ENCODE results near the gene ZFAND6.
"Not testable (repeated sequence)": the region's sequence is repeated elsewhere in the genome, so short reads cannot be mapped to it uniquely, and the experiment has no call there.

The ZFAND6 gene

DNA sequence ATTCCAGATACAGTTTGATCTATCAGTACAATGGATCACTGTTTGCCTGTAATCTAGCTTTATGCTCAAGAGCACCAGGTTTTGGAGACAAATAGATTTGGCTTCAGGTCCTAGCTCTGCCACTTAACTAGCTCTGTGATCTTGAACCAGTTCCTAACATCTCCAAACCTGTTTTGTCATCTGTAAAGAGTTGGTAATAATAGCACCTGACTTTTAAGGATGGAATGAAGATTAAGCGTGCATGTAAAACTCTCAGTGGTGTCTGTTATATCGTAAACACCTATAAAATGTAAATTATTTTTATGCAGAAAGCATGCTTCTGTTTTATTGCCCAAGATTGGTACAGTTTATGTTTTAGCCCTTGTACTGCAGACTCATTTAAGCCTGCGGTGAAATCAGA, 36.5 kb downstream of the ZFAND6 start:
- in situ Hi-C loops (cut with HindIII; ENCODE audit: low sequenced_read_pairs): no loop called here

DNA sequence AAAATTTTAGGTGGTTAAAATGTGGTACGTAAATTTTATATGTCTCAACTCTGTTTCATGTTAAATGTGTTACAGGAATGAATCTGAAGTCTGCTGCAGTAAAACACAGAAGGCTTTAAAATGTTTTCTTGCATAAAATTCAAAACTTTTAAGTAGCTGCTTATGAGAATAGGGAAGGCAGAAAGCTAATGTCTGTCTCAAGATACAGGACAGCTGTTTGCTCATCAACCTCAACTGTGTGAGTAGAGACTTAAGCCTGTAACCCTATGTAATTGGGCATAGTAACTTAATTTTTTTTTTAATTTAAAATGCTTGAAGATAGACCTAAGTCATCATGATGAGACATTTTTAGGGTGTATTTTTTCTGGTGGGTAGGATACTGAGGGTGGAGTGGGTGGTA, 38.9 kb downstream of the ZFAND6 start:
- in situ Hi-C loops (cut with HindIII; ENCODE audit: low sequenced_read_pairs): no loop called here

DNA sequence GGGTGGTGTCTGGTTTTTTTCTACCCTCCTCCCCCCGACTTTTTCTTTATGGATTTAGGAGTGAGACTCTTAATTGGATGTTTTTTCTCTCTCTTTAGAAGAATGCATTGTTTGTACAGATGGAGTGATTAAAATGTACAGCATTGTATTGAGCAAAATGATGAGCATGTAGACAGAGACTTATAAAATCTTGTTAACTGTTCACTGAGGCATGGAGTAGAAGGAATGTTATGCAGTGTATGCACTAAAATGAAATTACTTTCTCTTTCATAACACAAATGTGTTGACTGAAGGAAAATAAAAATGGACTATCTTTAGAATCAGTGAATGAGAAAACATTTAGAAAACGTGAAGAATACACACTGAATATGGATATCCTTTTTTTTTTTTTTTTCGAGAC, 39.8 kb downstream of the ZFAND6 start:
- in situ Hi-C loops (cut with HindIII; ENCODE audit: low sequenced_read_pairs): no loop called here

GRCh38 chr15:80099662-80100061, 40.2 kb downstream of the ZFAND6 start:
- in situ Hi-C loops (cut with HindIII; ENCODE audit: low sequenced_read_pairs): not testable (repeated sequence)

DNA sequence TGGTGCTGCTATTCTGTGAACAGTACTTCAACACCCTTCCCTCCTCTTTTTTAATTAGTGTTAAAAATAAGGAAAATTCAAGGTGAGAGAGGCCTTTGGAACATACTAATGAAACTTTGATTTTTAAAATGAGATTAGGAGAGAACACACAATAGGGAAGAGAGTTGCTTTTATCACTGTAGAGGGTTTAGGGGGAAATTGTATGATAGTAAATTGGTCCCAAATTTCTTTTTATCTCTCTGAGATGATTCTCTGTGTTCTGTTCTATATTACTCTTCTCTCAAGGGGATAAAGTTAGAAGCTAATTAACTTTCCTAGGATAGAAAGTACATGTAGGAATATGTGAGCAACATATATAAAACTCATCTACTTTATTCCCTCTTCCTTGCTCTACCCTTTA, 40.8 kb downstream of the ZFAND6 start:
- in situ Hi-C loops (cut with HindIII; ENCODE audit: low sequenced_read_pairs): no loop called here

- in situ Hi-C loops (cut with HindIII; ENCODE audit: low sequenced_read_pairs): no loop called here
Observed at GRCh38 chr15:80105193-80105592, 45.7 kb downstream of the ZFAND6 start.

- in situ Hi-C loops (cut with HindIII; ENCODE audit: low sequenced_read_pairs): no loop called here
Observed at GRCh38 chr15:80105595-80105994, 46.1 kb downstream of the ZFAND6 start.

- in situ Hi-C loops (cut with HindIII; ENCODE audit: low sequenced_read_pairs): no loop called here
Observed at GRCh38 chr15:80106051-80106450, 46.6 kb downstream of the ZFAND6 start.

- in situ Hi-C loops (cut with HindIII; ENCODE audit: low sequenced_read_pairs): no loop called here
Observed at GRCh38 chr15:80107204-80107603, 47.7 kb downstream of the ZFAND6 start.

GRCh38 chr15:80107774-80108173, 48.3 kb downstream of the ZFAND6 start:
- in situ Hi-C loops (cut with HindIII; ENCODE audit: low sequenced_read_pairs): no loop called here

DNA sequence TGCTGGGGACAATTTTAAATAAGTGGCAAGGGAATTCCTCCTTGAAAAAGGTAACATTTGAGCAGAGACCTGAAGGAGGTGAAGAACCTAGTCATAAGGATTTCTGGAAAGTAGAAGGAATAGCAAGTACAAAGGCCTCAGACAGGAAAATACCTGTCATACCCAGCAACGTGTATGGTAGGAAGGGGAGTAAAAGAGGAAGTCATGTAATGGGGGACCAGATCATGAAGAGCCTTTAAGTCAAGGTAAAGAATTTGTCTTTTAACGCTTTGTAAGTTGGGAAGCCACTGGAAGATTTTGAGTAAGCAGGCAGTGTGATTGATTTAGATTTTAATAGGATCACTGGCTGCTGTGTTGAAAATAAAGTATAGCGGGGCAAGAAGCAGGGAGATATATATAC, 49.9 kb downstream of the ZFAND6 start:
- in situ Hi-C loops (cut with HindIII; ENCODE audit: low sequenced_read_pairs): no loop called here

GRCh38 chr15:80110920-80111319, 51.4 kb downstream of the ZFAND6 start:
- in situ Hi-C loops (cut with HindIII; ENCODE audit: low sequenced_read_pairs): no loop called here

GRCh38 chr15:80114114-80114513, 54.6 kb downstream of the ZFAND6 start:
- in situ Hi-C loops (cut with HindIII; ENCODE audit: low sequenced_read_pairs): no loop called here

- in situ Hi-C loops (cut with HindIII; ENCODE audit: low sequenced_read_pairs): no loop called here
Observed at GRCh38 chr15:80115021-80115420, 55.5 kb downstream of the ZFAND6 start.

GRCh38 chr15:80118956-80119355, 59.5 kb downstream of the ZFAND6 start:
- in situ Hi-C loops (cut with HindIII; ENCODE audit: low sequenced_read_pairs): no loop called here

DNA sequence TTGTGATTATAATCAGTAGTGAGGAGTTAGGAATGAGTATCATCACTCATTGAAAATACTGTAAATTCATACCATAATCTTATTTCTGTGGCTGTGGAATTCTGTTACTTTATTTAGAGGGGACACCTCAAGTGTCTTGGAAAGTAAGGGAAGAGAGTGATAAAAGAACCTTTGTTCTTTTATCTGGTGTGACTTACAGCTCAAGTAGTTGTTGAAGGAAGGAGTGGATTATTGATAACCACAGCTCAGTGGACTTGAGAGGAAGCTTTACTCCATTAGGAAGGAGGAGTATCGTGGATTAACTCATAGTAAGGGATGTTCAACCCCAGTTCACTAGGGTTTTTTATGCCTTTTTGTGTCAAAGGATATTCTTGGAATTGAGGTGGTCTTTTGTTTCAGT, 61.2 kb downstream of the ZFAND6 start:
- in situ Hi-C loops (cut with HindIII; ENCODE audit: low sequenced_read_pairs): no loop called here

GRCh38 chr15:80121546-80121945, 62.1 kb downstream of the ZFAND6 start:
- in situ Hi-C loops (cut with HindIII; ENCODE audit: low sequenced_read_pairs): no loop called here

- in situ Hi-C loops (cut with HindIII; ENCODE audit: low sequenced_read_pairs): no loop called here
Observed at GRCh38 chr15:80123034-80123433, 63.6 kb downstream of the ZFAND6 start.

DNA sequence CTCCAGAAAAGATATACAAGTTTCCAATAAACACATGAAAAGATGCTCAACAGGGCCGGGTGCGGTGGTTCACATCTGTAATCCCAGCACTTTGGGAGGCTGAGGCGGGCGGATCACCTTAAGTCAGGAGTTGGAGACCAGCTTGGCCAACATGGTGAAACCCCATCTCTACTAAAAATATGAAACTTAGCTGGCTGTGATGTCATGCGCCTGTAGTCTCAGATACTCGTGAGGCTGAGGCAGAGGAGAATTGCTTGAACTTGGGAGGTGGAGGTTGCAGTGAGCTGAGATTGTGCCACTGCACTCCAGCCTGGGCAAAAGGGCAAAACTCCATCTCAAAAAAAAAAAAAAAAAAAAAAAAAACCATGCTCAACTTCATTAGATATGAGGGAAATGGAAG, 67.8 kb downstream of the ZFAND6 start:
- in situ Hi-C loops (cut with HindIII; ENCODE audit: low sequenced_read_pairs): not testable (repeated sequence)

- in situ Hi-C loops (cut with HindIII; ENCODE audit: low sequenced_read_pairs): no loop called here
Observed at GRCh38 chr15:80127911-80128310, 68.4 kb downstream of the ZFAND6 start.

DNA sequence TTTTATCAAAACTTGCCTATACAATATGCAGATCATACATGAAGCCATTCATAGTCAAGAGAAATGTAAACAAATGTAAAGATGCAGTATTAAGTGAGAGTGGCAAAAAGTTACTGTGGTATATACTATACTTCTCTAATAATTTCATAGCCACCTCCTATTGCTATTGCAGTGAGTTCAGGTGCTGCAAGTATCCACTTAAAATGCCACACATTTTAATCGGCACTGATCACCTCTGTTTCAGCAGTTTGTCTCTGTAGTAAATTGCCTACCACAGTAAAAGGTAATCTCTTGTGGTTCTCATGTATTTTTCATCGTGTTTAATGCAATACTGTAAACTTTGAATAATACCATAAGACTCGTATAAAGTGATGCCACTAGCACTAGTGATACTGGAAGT, 72.9 kb downstream of the ZFAND6 start:
- in situ Hi-C loops (cut with HindIII; ENCODE audit: low sequenced_read_pairs): no loop called here

- in situ Hi-C loops (cut with HindIII; ENCODE audit: low sequenced_read_pairs): no loop called here
Observed at GRCh38 chr15:80136854-80137253, 77.4 kb downstream of the ZFAND6 start.

DNA sequence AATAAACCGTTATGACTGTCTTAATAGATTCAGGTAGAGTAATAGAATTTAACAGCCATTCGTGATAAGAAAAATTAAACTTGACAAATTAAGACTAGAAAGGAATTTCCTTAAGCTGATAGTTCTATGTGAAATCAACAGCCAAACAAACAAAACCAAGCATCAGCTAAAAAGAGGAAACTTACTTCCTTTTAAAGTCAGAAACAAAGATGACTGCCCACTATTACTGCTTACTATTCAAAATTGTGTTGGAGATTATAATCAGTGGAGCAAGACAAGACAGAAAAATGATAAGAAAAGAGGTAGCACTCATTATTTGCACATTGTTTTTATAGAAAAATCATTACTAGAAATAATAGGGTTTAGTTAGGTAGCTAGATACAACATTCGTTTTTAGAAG, 79.5 kb downstream of the ZFAND6 start:
- in situ Hi-C loops (cut with HindIII; ENCODE audit: low sequenced_read_pairs): no loop called here

GRCh38 chr15:80140909-80141308, 81.4 kb downstream of the ZFAND6 start:
- in situ Hi-C loops (cut with HindIII; ENCODE audit: low sequenced_read_pairs): no loop called here
